PFSK-1 (cell line): ENCODE results near the gene EPM2A.

Source experiments
- POLR2AphosphoS5 ChIP-seq: IDR thresholded peaks from 2 replicates; pipeline ENCODE4 v1.6.1; 2012; ENCODE audit warnings: low read depth, mild to moderate bottlenecking, control low read depth, low read length, moderate library complexity
- TAF1 ChIP-seq: IDR thresholded peaks from 2 replicates; pipeline ENCODE4 v1.6.1; 2012; ENCODE audit warnings: low read length, control low read depth, borderline replicate concordance; ENCODE audit not compliant: insufficient read depth
- TF ChIP-seq, protein P1 (sequence below), 2 experiments: IDR thresholded peaks; 2 replicates each; pipeline versions ENCODE4 v1.6.1 to v1.8.0; 2011 to 2012; ENCODE audit warnings: low read depth in 2 of 2, low read length in 2 of 2, control low read depth in 1 of 2, inconsistent platforms in 1 of 2, mild to moderate bottlenecking in 1 of 2, moderate library complexity in 1 of 2; ENCODE audit not compliant: insufficient read depth in 1 of 2

DNA sequence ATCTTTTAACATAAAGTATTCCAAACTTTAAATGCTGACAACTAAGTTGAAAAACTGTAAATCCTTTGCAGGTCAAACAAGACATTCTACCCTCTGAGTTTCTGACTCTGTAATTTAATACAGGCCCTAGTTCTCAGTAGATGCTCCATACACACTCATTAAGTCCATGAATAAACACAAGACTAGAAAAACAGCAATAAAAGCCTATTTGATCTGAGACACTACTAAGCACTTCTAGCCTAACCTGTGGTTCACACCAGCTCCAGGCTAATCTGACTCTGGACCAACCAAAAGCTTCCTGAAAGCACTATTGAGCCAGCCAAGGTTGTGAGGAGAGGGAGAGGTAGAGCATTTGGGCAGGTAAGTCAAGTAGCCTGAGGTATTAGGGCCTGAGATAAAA, 103.9 kb downstream of the EPM2A start:
- TF ChIP-seq, protein P1, sequence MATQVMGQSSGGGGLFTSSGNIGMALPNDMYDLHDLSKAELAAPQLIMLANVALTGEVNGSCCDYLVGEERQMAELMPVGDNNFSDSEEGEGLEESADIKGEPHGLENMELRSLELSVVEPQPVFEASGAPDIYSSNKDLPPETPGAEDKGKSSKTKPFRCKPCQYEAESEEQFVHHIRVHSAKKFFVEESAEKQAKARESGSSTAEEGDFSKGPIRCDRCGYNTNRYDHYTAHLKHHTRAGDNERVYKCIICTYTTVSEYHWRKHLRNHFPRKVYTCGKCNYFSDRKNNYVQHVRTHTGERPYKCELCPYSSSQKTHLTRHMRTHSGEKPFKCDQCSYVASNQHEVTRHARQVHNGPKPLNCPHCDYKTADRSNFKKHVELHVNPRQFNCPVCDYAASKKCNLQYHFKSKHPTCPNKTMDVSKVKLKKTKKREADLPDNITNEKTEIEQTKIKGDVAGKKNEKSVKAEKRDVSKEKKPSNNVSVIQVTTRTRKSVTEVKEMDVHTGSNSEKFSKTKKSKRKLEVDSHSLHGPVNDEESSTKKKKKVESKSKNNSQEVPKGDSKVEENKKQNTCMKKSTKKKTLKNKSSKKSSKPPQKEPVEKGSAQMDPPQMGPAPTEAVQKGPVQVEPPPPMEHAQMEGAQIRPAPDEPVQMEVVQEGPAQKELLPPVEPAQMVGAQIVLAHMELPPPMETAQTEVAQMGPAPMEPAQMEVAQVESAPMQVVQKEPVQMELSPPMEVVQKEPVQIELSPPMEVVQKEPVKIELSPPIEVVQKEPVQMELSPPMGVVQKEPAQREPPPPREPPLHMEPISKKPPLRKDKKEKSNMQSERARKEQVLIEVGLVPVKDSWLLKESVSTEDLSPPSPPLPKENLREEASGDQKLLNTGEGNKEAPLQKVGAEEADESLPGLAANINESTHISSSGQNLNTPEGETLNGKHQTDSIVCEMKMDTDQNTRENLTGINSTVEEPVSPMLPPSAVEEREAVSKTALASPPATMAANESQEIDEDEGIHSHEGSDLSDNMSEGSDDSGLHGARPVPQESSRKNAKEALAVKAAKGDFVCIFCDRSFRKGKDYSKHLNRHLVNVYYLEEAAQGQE (IDR thresholded peaks at IDR 0.05; ENCODE audit: insufficient read depth in 1 of 2, low read depth in 2 of 2, low read length in 2 of 2), result no peak
- TF ChIP-seq POLR2AphosphoS5 (no peak), TAF1 (no peak)
